Measurements from ENCODE around the gene CLMN. TPM values are rescaled to one million over a fixed set of nuclear protein-coding genes. Genes with fewer than 3 reads are reported as not detected.

CLMN gene
- polyA plus RNA-seq, 3 donors = 22.0 to 33.7 (median 23.2) TPM

DNA sequence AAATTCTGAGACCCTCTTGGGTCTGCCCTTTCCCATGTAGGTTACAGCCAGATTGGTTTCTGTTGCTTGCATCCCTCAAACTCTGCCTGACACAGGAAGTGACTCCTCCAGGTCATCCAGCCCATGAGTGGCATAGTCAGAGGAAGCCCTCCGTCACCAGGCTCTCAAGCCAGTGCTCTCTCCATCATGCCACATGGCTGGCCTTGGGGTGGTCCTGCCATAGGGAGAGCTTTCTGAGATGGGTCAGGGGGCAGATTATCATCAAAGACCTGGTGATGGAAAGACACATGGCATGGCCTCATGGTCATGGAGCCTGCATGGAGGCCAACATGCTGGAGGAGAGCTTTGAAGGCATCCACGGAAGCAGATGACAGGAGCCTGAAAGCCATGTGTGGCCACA lies 15.4 kb upstream of the CLMN start:
- Histone ChIP-seq H3K9me3 (replicated peaks in 1 of 2; ENCODE audit: control insufficient read depth in 1 of 2, insufficient read depth in 1 of 2, low read length in 2 of 2) (no peaks in the 10 kb centered on the region), H3K79me2 (ENCODE audit: insufficient read depth, low read length) (no peaks in the 10 kb centered on the region), H3K4me2 (replicated peaks; ENCODE audit: extremely low read depth, low read length, poor library complexity, severe bottlenecking) (no peak overlapping the region), H3K9ac (ENCODE audit: insufficient read depth, low read length, poor library complexity, severe bottlenecking) (no peak overlapping the region), H3K27me3 (ENCODE audit: control insufficient read depth in 2 of 2, insufficient read depth in 2 of 2, low read length in 2 of 2) (no peaks in the 10 kb centered on the region), H3K4me3 (replicated peaks in 1 of 3; ENCODE audit: low read depth in 2 of 3, low read length in 3 of 3) (no peak overlapping the region), H3K4me1 (ENCODE audit: control insufficient read depth in 1 of 2, insufficient read depth in 2 of 2, low read length in 2 of 2) (no peaks in the 10 kb centered on the region), H3K27ac (ENCODE audit: low read depth in 1 of 2, low read length in 2 of 2) (no peak overlapping the region), H4K20me1 (ENCODE audit: insufficient read depth, low read length) (no peaks in the 10 kb centered on the region), H2AFZ (ENCODE audit: insufficient read depth, low read depth, low read length, poor library complexity, severe bottlenecking) (no peak overlapping the region), H3K36me3 (replicated peaks in 1 of 2; ENCODE audit: control insufficient read depth in 1 of 2, insufficient read depth in 2 of 2, low read length in 2 of 2) (no peaks in the 10 kb centered on the region)
- DNase-seq = no peak
- 100% methylated on average over 1 of the region's 2 CpGs for WGBS (ENCODE audit: insufficient coverage)
- H3K27ac Mint-ChIP-seq = no peak overlapping the region
- no peaks in the 10 kb centered on the region for H3K4me1 Mint-ChIP-seq
- intact Hi-C loops (cut with micrococcal nuclease) = no loop called here
- H3K36me3 Mint-ChIP-seq = no peaks in the 10 kb centered on the region
- H3K9me3 Mint-ChIP-seq = peaks cover 0 to 6% (median 0%) of the 10 kb centered on the region in 7 donors
- no peak for TF ChIP-seq CTCF (IDR thresholded peaks at IDR 0.05)
- H3K4me3 Mint-ChIP-seq = peak overlapping the region in 1 of 2 donors; percentile 31
- H3K27me3 Mint-ChIP-seq (ENCODE audit: low read depth in 3 of 3) = peaks cover 9 to 15% (median 10%) of the 10 kb centered on the region in 3 donors

- no peak overlapping the region for H3K4me3 Mint-ChIP-seq
- H3K4me3 ChIP-seq (replicated peaks in 1 of 3; ENCODE audit: low read depth in 2 of 3, low read length in 3 of 3) = no peak overlapping the region
- H3K27me3 ChIP-seq (ENCODE audit: control insufficient read depth in 2 of 2, insufficient read depth in 2 of 2, low read length in 2 of 2) = no peaks in the 10 kb centered on the region
- H3K4me2 ChIP-seq (replicated peaks; ENCODE audit: extremely low read depth, low read length, poor library complexity, severe bottlenecking) = no peak overlapping the region
- no peaks in the 10 kb centered on the region for H3K36me3 ChIP-seq (replicated peaks in 1 of 2; ENCODE audit: control insufficient read depth in 1 of 2, insufficient read depth in 2 of 2, low read length in 2 of 2)
- intact Hi-C loops (cut with micrococcal nuclease) = no loop called here
- H3K9ac ChIP-seq (ENCODE audit: insufficient read depth, low read length, poor library complexity, severe bottlenecking) = no peak overlapping the region
- no peaks in the 10 kb centered on the region for H3K36me3 Mint-ChIP-seq
- no peak overlapping the region for H2AFZ ChIP-seq (ENCODE audit: insufficient read depth, low read depth, low read length, poor library complexity, severe bottlenecking)
- H3K27me3 Mint-ChIP-seq (ENCODE audit: low read depth in 3 of 3) = peaks cover 9 to 15% (median 13%) of the 10 kb centered on the region in 3 donors
- H3K9me3 Mint-ChIP-seq = peaks cover 0 to 6% (median 0%) of the 10 kb centered on the region in 7 donors
- H3K27ac ChIP-seq (ENCODE audit: low read depth in 1 of 2, low read length in 2 of 2) = no peak overlapping the region
- H3K79me2 ChIP-seq (ENCODE audit: insufficient read depth, low read length) = no peaks in the 10 kb centered on the region
- no peaks in the 10 kb centered on the region for H3K9me3 ChIP-seq (replicated peaks in 1 of 2; ENCODE audit: control insufficient read depth in 1 of 2, insufficient read depth in 1 of 2, low read length in 2 of 2)
- H3K4me1 Mint-ChIP-seq = peaks cover 2% of the 10 kb centered on the region
- H4K20me1 ChIP-seq (ENCODE audit: insufficient read depth, low read length) = no peaks in the 10 kb centered on the region
- no peak for TF ChIP-seq CTCF (IDR thresholded peaks at IDR 0.05)
- no peaks in the 10 kb centered on the region for H3K4me1 ChIP-seq (ENCODE audit: control insufficient read depth in 1 of 2, insufficient read depth in 2 of 2, low read length in 2 of 2)
- no peak for DNase-seq
- WGBS (ENCODE audit: insufficient coverage) = 88% methylated on average over 5 of the region's 6 CpGs
- peak overlapping the region in 1 of 7 donors; percentile 21 for H3K27ac Mint-ChIP-seq
Measured at GRCh38 chr14:95334044-95334443, 14.3 kb upstream of the CLMN start.
